Measurements from ENCODE around the gene SMAGP.
A peak's percentile ranks its signal among the peaks of the same experiment; 100 is the strongest.
"Not testable (repeated sequence)": the region's sequence is repeated elsewhere in the genome, so short reads cannot be mapped to it uniquely, and the experiment has no call there.

SMAGP gene

GRCh38 chr12:51222461-51222860, 47.8 kb downstream of the SMAGP start:
- no peak for DNase-seq

DNA sequence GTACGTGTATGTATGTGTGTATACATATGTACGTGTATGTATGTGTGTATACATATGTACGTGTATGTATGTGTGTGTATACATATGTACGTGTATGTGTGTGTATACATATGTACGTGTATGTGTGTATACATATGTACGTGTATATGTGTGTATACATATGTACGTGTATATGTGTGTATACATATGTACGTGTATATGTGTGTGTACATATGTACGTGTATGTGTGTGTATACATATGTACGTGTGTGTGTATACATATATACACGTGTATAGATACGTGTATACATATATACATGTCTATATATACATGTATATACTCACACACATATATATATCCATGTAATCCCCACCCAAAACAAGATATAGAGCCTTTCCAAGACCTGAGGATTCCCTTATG, 50.4 kb downstream of the SMAGP start:
- DNase-seq, result not testable (repeated sequence)

- DNase-seq, result no peak
Measured at GRCh38 chr12:51219322-51219721, 50.9 kb downstream of the SMAGP start.

DNA sequence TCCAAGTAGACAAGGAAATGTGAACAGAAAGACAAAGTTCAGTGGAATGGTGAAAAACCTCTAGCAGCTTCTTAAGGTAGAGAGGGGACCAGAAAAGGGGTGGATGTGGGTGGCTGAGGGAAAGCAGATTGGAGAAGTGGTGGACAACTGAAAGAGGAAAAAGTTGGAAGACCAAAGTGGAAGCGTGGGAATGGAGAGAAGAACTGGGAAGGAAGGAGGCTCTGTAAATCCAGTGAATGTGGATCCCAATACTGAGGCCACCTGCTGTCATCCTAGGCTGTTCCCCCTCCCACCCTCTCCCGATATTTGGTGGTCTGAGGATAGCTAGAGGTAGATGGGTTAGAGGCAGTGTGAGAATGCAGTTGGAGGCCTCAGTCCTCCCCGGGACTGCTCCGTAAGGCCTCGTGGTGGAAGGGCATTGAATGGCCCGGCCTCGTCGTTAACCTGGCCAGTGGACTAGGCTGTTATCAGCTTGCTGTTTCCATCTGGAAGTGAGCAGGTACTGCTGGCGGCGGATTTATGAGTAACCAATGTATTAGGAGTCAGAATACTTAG, 51.5 kb downstream of the SMAGP start:
- DNase-seq, result no peak

DNA sequence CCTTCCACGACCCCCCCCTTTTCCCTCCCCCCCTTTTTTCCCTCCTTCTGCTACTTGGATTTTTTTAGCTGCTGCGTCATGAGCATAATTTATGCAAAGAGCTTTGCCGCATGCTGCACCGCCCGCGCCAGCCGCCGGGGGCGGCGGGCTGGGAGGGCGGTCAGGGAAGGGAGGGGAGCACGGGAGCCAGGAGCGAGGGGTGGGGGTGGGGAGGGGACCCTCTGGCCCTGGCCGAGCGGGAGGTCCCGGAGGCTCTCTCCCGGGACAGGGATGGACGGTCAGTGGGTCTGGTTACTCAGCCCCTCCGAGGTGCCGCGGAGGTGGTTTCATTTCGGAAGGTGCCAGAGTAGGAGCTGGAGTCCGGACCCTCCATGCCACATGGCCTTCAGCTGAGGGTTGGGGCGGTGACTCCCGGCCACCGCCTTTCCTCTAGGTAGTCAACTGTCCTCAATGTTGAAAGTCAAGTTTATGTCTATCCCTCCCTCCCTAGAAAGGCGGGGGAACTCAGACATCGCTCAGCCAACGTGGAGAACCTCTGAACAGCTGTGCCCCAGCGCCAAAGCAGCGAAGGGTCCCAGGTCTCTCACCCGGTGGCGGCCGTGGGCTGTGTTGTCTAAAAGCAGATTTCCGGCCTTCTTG, 52.1 kb downstream of the SMAGP start, which contains the start of gene POU6F1:
Gene POU6F1 (minus strand): TSS at position 95 of the 639 bp plus-strand sequence. CDS start 11,226 bp downstream, outside the sequence.
- peak; percentile 60 to 72 for DNase-seq

GRCh38 chr12:51217133-51217967, 52.9 kb downstream of the SMAGP start:
- DNase-seq, result peak; percentile 32 to 47

GRCh38 chr12:51216642-51217041, 53.6 kb downstream of the SMAGP start:
- DNase-seq, result no peak

DNA sequence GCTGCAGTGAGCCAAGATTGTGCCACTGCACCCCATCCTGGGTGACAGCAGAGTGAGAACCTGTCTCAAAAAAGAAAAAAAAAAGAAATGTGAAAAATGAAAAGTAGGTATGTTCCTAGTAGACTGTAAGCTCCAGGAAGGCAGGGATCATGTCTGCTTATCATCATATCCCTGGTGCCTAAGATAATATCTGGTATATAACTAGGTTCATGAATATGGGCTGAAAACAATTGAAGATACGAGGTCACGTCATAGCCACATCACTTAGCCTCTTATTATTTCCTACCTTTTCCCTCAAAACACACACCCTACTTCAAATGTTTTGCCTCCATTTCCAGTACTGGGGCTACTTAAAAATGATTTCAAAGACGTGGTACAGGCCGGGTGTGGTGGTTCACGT, 55.3 kb downstream of the SMAGP start:
- DNase-seq, result no peak

DNA sequence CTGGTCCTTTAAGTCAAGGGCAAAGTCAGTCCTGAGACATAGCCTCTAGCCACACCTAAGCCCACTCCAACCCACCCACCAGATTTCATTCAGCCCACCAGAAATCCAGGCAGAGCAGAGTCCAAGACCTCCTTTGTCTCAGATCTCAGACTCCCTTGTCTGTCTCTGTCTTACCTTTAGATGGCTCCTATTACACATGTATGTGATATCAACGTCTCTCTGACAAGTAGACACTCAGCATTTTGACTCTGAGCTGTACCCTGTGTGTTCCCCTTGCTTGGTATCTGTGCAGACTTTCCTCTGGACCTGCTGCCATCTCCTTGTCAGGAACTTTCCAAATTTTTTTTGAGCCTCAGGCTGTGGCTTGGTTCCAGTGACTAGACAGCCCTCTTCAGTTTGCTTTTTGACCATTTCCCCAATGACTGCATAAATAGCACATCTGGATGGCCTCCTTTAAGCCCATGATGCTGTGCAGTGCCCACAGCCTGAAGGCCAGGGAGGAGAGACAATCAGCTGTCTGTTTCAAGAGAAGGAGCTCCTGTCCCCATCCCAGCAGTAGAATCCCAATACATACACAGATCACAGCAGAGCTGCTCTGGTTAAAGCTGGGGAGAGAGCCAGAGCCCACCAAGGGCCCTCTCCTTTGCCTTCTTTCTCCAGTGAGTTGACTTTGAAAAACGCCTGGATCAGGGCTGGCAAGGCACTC, 59.4 kb downstream of the SMAGP start:
- no peak for DNase-seq

GRCh38 chr12:51209259-51209658, 61.0 kb downstream of the SMAGP start:
- DNase-seq, result no peak

DNA sequence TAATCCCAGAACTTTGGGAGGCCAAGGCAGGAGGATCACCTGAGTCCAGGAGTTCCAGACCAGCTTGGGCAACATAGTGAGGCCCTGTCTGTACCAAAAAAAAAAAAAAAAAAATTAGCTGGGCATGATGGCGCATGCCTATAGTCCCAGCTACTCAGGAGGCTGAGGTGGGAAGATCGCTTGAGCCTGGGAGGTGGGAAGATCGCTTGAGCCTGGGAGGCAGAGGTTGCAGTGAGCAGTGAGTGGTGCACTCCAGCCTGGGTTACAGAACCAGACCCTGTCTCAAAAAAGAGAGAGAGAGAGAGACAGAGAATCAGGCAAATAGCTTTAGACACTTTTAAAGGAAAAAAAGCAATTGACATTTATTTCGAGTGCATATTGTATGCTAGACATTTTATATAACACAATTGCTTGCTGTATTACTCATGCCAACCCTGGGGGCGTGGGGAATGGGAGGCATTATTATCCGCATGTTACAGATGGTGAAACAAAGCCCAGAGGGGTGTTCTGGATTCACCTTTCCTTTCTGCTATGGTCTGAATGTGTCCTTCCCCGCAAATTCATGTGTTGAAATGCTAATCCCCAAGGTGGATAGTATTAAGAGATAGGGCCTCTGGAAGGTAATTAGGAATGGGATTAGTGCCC, 62.1 kb downstream of the SMAGP start:
- DNase-seq, result no peak

DNA sequence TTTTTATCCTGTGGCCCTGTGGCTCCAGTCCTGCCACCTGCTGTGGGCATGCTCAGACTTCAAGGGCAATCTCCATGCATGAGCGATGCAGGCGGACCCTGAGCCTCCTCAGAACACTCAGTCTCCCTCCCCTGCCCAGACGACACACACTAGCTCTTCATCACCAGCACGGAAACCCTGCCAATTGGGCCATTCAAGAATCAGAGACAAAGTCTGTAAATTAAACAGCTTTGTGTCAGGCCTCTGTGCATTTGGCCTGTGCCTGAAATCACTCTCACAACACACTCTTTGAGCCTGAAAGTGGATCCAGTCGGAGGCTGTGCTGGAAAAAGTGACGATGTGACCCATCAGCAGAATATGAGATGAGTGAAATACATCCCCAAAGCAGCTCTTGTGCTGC, 64.9 kb downstream of the SMAGP start:
- DNase-seq, result no peak

- DNase-seq, result no peak
Measured at GRCh38 chr12:51202718-51203117, 67.5 kb downstream of the SMAGP start.

DNA sequence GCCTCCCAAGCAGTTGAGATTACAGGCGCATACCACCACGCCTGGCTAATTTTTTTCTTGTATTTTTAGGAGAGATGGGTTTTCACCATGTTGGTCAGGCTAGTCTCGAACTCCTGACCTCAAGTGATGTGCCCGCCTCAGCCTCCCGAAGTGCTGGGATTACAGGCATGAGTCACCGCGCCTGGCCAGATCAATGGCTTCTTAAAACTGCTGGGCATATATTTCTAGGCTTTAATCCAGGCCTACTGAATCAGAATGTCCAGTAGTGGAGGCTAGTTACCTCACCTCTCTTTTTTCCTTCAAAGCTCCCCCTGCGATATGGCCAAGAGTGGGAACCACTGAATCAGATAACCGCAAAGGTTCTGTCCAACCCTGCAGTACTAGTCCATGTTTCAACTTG, 69.4 kb downstream of the SMAGP start:
- no peak for DNase-seq

DNA sequence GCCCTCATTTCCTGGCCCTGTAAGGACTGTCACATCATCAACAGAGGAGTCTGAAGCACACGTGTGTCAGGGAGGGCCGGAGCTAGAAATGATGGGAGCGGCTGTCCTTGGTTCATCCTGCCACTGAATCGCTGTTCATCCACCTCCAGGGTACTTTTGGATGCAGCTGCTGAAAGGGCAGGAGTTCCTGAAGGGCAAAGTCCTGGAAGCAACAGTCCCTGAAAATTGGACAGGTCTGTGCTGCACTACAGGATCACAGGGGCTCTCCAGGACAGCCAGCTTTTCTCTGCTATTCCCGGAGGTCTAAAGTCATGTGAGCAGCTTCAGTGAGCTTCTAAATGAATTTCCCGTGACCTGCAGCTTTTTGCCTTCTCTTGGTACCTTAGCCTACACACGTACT, 70.1 kb downstream of the SMAGP start:
- no peak for DNase-seq

DNA sequence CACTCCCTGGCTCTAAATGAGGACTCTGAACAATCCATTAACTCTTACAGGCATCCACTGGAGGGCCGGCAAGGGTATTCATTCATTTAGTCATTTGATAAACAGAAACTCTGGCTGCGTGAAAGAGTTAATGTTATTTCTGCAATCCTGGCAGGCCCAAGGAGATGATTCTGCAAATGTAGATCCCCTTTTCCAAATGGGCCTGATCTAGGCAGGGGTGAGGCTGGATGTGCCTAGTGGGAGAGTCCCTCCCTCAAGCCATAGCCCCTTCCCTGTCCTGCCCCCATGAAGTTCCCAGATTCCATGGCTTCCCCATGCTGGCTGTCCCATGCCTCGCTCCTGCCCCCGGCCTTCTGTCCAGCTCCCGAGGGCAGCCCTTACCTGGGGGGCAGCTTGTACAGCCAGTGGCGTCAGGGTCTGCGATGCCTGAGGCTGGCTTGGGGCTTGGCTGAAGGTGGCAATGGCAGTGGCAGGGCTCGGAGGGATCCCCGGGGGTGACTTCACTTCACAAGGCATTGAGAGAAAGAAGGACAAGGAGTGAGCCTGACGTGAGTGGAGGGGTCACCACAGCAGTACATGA, 70.8 kb downstream of the SMAGP start:
- DNase-seq, result no peak

DNA sequence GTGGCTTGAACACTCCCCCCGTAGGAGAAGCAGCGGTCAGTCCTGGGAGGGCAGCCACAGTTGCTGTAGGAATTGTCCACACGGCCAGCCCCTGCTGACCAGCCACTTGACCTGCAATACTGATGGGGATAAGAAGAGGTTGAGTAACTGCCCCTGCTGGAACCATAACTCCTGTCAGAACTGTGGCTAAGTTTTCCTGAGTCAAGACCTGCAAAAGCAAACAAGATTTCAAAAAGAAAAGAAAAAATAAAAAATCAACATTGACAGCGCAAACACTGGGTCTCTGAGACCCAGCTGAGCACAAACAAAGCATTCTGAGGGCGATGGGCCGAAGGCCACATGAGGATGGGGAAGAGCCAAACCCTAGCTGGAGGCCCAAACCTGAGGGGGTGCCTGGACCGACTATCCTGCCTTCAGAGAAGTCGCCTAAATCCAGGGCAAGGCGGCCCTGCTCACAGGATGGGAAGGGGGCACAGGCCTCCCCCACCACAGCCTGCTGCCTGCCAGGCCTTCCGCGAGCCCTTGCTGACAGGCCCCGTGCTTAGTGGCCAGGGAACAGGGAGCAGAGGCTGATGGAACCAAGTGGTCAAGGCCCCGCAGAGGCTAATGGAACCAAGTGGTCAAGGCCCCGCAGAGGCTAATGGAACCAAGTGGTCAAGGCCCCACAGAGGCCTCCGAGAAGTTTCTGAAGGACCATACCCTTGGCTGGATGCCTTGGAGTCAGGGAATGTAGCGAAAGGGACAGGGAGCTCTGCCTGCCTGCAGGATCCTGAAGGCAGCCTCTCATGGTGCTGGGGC, 71.4 kb downstream of the SMAGP start:
- no peak for DNase-seq

DNA sequence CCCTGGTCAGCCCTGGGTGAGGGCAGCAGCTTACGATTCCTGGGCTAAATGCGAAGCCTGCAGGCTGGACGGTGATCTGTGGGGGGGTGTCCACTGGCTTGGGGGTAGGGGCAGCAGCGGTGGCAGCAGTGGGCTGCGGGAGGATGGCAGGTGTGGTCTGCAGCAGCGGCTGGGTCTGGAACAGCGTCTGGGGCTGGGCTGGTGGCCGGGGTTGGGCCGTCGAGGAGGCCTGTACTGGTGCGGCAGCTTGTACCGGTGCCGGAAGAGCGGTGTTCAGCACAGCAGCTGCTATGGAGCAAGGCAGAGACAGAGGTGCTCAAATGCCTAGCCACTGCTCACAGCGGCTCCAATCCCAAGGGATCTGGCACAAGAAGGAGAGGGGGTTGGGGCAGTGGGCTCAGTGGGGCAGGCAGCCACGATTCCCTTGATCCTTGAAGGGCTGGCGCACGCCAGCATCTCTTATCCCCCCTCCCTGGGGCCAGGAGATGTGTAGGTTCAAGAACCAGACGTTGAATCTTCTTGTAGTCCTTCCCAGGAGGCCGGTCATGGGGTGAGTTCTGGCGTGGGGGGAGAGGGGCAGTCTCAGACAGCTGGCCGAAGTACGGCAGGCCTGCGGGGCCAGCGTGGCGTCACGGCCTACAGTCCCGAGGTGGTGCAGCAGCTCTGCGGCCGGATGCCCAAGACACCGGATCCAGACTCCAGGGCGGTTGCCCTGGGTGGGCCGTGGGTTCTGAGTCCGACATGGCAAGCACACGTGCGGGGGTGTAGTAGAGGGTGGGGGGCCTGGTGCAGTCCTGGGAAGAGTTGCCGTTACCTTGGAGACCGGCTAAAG, 72.3 kb downstream of the SMAGP start:
- no peak for DNase-seq

- no peak for DNase-seq
Measured at GRCh38 chr12:51196547-51196946, 73.7 kb downstream of the SMAGP start.

DNA sequence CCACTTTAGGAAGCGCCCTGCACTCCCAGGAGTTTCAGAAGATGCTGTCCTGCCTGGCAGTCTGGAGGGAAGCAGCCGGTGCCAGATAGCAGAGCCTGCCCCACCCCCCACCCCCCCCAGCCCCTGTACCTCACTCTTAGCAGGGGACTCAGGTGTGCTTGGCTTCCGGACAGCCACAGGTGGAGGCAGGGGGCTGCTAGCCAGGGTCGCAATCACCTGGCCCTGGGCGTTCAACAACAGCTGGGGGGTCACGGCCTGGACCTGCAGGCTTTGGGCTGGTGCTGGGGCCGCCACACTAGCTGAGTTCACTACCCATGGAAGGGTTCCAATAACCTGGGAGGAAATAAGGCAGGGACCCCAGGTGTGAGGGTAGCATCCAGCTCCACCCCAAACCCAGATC, 74.4 kb downstream of the SMAGP start:
- DNase-seq, result no peak

All from stimulated activated CD4-positive, alpha-beta T cell treated with anti-CD3 and anti-CD28 coated beads, Interleukin-4, amount 100 ng/mL, for 4 hours (primary cell).